Neural cell (in vitro differentiated cells): Measurements from ENCODE around the gene BMP4. TPM values are rescaled to one million over a fixed set of nuclear protein-coding genes. Genes with fewer than 3 reads are reported as not detected.
A peak's percentile ranks its signal among the peaks of the same experiment; 100 is the strongest.

ENCODE experiments used
- H2AFZ ChIP-seq: fragments of 200-600, 300-800 bp; sonication (generic), shearing (Covaris generic); 2 replicates; pipeline ENCODE4 v1.6.0; 2014; ENCODE audit warnings: low read depth, mild to moderate bottlenecking, antibody characterized with exemption, low read length, moderate library complexity
- H3F3A ChIP-seq: fragments of 200-600 bp; shearing (Covaris generic); 2 replicates; pipeline ENCODE4 v1.6.1; 2016; ENCODE audit warnings: mild to moderate bottlenecking, moderate library complexity, mixed read lengths, antibody characterized with exemption, low read length; ENCODE audit not compliant: insufficient read depth, poor library complexity, severe bottlenecking
- H3K27ac ChIP-seq: fragments of 200-600, 300-800 bp; sonication (generic), shearing (Covaris generic); 2 replicates; pipeline ENCODE4 v1.5.1; 2014; ENCODE audit warnings: mild to moderate bottlenecking, low read length, moderate library complexity
- H3K27me3 ChIP-seq: fragments of 300-800, 200-600 bp; sonication (generic), shearing (Covaris generic); 2 replicates; pipeline ENCODE4 v1.6.0; 2014; ENCODE audit warnings: mild to moderate bottlenecking, low read depth, low read length, moderate library complexity; ENCODE audit not compliant: insufficient read depth
- H3K36me3 ChIP-seq: fragments of 300-800, 200-600 bp; sonication (generic), shearing (Covaris generic); 2 replicates; pipeline ENCODE4 v1.5.1; 2014; ENCODE audit warnings: mild to moderate bottlenecking, antibody characterized with exemption, low read length, moderate library complexity; ENCODE audit not compliant: insufficient read depth
- H3K4me2 ChIP-seq: fragments of 300-800, 200-600 bp; sonication (generic), shearing (Covaris generic); 2 replicates; pipeline ENCODE4 v1.6.0; 2014; ENCODE audit warnings: mild to moderate bottlenecking, low read length
- H3K4me3 ChIP-seq: fragments of 300-800, 200-600 bp; sonication (generic), shearing (Covaris generic); 2 replicates; pipeline ENCODE4 v1.5.1; 2014; ENCODE audit warnings: mild to moderate bottlenecking, low read length, moderate library complexity
- H3K79me2 ChIP-seq: fragments of 200-600 bp; shearing (Covaris generic); replicated peaks from 2 replicates; pipeline ENCODE4 v1.6.0; 2014; ENCODE audit warnings: mild to moderate bottlenecking, low read length, moderate library complexity; ENCODE audit not compliant: insufficient read depth
- H3K9ac ChIP-seq: fragments of 300-800, 200-600 bp; sonication (generic), shearing (Covaris generic); 2 replicates; pipeline ENCODE4 v1.6.1; 2016; ENCODE audit warnings: mild to moderate bottlenecking, low read length, mixed read lengths
- H3K9me2 ChIP-seq: fragments of 200-600 bp; shearing (Covaris generic); 2 replicates; pipeline ENCODE4 v1.6.1; 2016; ENCODE audit warnings: mild to moderate bottlenecking, low read length, mixed read lengths; ENCODE audit not compliant: insufficient read depth
- H3K9me3 ChIP-seq: fragments of 200-600, 300-800 bp; sonication (generic), shearing (Covaris generic); 2 replicates; pipeline ENCODE4 v1.6.1; 2016; ENCODE audit warnings: mild to moderate bottlenecking, mixed run types, low read length, moderate library complexity, mixed read lengths
- H4K20me1 ChIP-seq: fragments of 200-600 bp; shearing (Covaris generic); 2 replicates; pipeline ENCODE4 v1.6.1; 2016; ENCODE audit warnings: mild to moderate bottlenecking, mixed run types; ENCODE audit not compliant: insufficient read depth
- MXI1 ChIP-seq: fragments of 450-650 bp; conservative IDR thresholded peaks from 2 replicates; pipeline ENCODE4 v1.6.1; 2014; ENCODE audit warnings: antibody characterized with exemption, mild to moderate bottlenecking; ENCODE audit not compliant: poor library complexity, severe bottlenecking
- POLR2AphosphoS5 ChIP-seq: IDR thresholded peaks from 2 replicates; pipeline ENCODE4 v1.6.1; 2012
- polyA plus RNA-seq: library from polyadenylated mRNA; depleted of rRNA; stranded (reverse); fragments of >200 nt; gene quantifications from 2 replicates; pipeline ENCODE4 v1.2.3, GENCODE V29; 2014
- TF ChIP-seq, protein P1 (sequence below): IDR thresholded peaks from 2 replicates; pipeline ENCODE4 v1.6.1; 2012; ENCODE audit warnings: borderline replicate concordance
- TF ChIP-seq, protein P2 (sequence below): fragments of 450-650 bp; IDR thresholded peaks from 2 replicates; pipeline ENCODE4 v1.5.1; 2014; ENCODE audit warnings: antibody characterized with exemption, mild to moderate bottlenecking, moderate library complexity; ENCODE audit not compliant: poor library complexity, severe bottlenecking

Gene BMP4
- polyA plus RNA-seq, 1 donor from 2014 or later = 2.5 TPM

DNA sequence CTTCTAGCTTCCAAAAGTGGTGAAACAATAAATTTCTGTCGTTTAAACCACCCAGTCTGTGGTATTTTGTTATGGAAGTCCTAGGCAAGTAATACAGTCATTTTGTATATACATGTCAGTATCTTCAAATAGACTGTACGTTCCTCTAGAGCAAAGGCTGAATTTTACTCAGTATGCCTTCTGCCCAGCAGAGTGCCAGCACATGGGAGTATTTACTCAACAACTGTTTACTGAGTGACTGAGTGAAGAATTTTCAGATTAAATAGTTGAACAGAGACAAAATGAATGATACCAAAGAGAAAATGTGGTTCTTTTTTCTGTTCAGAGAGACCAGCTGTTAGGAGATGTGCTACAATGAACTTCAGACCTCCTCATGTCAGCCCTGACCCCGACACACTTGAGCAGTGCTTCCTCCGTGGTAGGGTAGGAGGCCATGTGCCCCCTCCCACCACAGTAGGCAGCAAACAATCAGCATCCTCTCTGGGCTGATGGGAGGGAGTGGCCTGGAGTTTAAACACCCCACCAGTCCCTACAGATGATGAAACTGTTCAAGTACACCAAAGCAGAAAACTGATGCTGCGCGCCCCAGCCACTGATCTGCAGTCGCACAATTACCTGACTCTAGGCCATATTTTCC, 21.7 kb downstream of the BMP4 start:
- no peaks in the 10 kb centered on the region for H3K79me2 ChIP-seq
- no peaks in the 10 kb centered on the region for H3K9me2 ChIP-seq
- H3F3A ChIP-seq = no peaks in the 10 kb centered on the region
- no peaks in the 10 kb centered on the region for H3K36me3 ChIP-seq
- no peak overlapping the region for H3K4me2 ChIP-seq
- no peak overlapping the region for H3K27ac ChIP-seq
- H3K9ac ChIP-seq = no peak overlapping the region
- H3K9me3 ChIP-seq = no peaks in the 10 kb centered on the region
- no peak overlapping the region for H2AFZ ChIP-seq
- H3K27me3 ChIP-seq = no peaks in the 10 kb centered on the region
- TF ChIP-seq, protein P1, sequence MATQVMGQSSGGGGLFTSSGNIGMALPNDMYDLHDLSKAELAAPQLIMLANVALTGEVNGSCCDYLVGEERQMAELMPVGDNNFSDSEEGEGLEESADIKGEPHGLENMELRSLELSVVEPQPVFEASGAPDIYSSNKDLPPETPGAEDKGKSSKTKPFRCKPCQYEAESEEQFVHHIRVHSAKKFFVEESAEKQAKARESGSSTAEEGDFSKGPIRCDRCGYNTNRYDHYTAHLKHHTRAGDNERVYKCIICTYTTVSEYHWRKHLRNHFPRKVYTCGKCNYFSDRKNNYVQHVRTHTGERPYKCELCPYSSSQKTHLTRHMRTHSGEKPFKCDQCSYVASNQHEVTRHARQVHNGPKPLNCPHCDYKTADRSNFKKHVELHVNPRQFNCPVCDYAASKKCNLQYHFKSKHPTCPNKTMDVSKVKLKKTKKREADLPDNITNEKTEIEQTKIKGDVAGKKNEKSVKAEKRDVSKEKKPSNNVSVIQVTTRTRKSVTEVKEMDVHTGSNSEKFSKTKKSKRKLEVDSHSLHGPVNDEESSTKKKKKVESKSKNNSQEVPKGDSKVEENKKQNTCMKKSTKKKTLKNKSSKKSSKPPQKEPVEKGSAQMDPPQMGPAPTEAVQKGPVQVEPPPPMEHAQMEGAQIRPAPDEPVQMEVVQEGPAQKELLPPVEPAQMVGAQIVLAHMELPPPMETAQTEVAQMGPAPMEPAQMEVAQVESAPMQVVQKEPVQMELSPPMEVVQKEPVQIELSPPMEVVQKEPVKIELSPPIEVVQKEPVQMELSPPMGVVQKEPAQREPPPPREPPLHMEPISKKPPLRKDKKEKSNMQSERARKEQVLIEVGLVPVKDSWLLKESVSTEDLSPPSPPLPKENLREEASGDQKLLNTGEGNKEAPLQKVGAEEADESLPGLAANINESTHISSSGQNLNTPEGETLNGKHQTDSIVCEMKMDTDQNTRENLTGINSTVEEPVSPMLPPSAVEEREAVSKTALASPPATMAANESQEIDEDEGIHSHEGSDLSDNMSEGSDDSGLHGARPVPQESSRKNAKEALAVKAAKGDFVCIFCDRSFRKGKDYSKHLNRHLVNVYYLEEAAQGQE = no peak
- TF ChIP-seq, protein P2, sequence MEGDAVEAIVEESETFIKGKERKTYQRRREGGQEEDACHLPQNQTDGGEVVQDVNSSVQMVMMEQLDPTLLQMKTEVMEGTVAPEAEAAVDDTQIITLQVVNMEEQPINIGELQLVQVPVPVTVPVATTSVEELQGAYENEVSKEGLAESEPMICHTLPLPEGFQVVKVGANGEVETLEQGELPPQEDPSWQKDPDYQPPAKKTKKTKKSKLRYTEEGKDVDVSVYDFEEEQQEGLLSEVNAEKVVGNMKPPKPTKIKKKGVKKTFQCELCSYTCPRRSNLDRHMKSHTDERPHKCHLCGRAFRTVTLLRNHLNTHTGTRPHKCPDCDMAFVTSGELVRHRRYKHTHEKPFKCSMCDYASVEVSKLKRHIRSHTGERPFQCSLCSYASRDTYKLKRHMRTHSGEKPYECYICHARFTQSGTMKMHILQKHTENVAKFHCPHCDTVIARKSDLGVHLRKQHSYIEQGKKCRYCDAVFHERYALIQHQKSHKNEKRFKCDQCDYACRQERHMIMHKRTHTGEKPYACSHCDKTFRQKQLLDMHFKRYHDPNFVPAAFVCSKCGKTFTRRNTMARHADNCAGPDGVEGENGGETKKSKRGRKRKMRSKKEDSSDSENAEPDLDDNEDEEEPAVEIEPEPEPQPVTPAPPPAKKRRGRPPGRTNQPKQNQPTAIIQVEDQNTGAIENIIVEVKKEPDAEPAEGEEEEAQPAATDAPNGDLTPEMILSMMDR = no peak
- TF ChIP-seq MXI1 = no peak
- H3K4me3 ChIP-seq = no peak overlapping the region
- H4K20me1 ChIP-seq = no peaks in the 10 kb centered on the region

DNA sequence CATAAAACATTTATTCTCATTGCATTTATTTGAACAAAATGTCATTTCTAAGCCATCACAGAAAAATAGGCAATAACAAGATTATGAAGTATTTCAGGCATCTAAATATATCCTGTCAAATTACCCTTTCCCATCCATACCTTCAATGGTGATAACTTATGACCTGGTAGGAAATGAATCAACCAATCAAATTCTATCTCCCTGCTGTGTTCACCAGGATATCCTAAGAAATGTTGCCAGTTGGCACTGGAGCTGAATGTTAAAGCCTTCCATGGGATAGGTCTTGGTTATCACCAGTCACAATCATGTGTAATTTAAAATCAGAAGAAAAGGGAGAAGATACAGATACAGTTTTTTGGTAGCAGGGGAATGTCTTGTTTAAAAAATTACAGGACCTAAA, 23.7 kb downstream of the BMP4 start:
- H3K9me2 ChIP-seq = no peaks in the 10 kb centered on the region
- no peak overlapping the region for H2AFZ ChIP-seq
- H3K27me3 ChIP-seq = no peaks in the 10 kb centered on the region
- no peak overlapping the region for H3K4me2 ChIP-seq
- H3K9ac ChIP-seq = no peak overlapping the region
- H3K79me2 ChIP-seq = no peaks in the 10 kb centered on the region
- no peaks in the 10 kb centered on the region for H3K36me3 ChIP-seq
- H3F3A ChIP-seq = no peaks in the 10 kb centered on the region
- H4K20me1 ChIP-seq = no peaks in the 10 kb centered on the region
- H3K27ac ChIP-seq = no peak overlapping the region
- no peak overlapping the region for H3K4me3 ChIP-seq
- no peaks in the 10 kb centered on the region for H3K9me3 ChIP-seq
- TF ChIP-seq POLR2AphosphoS5 = no peak

GRCh38 chr14:53929871-53930715, 26.5 kb downstream of the BMP4 start:
- H3K36me3 ChIP-seq = no peaks in the 10 kb centered on the region
- no peaks in the 10 kb centered on the region for H4K20me1 ChIP-seq
- no peak overlapping the region for H3K4me2 ChIP-seq
- H3K4me3 ChIP-seq = no peak overlapping the region
- H3K27ac ChIP-seq = no peak overlapping the region
- H3F3A ChIP-seq = no peaks in the 10 kb centered on the region
- H3K27me3 ChIP-seq = no peaks in the 10 kb centered on the region
- TF ChIP-seq POLR2AphosphoS5 = no peak
- TF ChIP-seq, protein P2 = peak; percentile 37
- no peaks in the 10 kb centered on the region for H3K9me3 ChIP-seq
- H3K9me2 ChIP-seq = no peaks in the 10 kb centered on the region
- no peaks in the 10 kb centered on the region for H3K79me2 ChIP-seq
- H2AFZ ChIP-seq = no peak overlapping the region
- no peak overlapping the region for H3K9ac ChIP-seq
